SW480 (cell line): ENCODE measurements around the gene CBL.

Experiments used
- DNase-seq: peaks from one replicate; pipeline ENCODE4 v3.0.0-alpha.2; 2016; ENCODE audit warnings: low spot score

Gene CBL

DNA sequence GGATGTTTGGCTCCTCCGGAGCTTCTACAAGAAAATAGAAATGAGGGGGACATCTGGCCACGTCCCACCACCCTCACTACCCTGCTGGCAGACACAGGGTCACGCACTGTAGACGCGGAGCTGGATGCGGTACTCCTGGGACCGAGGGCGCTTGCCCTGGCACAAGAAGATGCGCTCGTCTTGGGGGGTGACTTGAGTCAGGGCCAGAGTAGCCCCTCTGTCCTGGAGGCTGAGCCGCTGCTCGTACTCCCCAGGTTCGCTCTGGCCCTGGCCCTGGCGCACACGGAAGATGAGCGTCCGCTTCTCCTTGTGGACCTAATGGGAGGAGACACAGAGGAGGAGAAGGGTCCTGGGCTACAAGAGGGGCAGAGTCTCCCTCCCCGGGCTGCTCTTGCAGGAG lies 108.6 kb downstream of the CBL start:
- no peak for DNase-seq

DNA sequence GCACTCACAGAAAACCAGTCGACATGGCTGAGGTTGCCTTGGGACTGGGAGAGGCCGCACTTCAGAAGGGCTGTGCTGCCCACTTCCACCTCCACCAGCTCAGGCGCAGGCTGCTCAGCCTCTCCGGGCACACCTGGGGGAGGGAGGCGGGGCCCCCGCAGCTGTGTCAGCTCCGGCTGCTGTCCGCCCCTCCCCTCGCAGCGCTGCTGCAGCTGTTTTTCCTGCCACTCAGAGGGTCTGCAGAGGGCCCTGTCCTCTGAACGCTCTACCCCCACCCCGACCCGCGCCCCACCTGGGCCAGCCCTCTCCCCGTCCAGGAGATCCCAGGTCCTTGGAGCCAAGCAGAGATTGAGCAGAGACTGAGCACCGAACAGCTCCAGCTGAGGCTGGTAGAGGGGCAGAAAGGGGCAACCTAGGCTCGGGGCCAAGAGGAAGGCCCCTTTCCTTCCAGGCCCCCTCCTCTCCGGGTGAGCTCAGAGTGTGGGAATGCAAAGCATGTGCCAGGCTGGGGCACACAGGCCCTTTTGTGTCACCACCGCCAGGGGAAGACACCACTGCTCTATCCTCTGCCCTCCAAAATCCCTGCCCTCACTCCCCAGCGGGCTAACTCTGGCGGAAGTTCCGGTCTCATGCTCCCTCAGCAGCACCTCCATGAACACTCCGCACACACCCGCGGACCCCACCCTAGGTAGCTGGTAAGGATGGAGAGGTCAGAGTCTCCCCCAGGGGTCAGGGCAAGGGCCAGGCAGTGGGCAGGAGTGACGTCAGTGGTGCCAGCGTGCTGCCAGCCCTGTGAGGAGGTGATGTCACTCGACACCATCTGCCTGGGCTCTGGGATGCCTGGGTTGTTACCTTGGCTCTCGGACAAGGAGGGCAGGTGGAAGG lies 109.2 kb downstream of the CBL start:
- DNase-seq = peak; percentile 87

DNA sequence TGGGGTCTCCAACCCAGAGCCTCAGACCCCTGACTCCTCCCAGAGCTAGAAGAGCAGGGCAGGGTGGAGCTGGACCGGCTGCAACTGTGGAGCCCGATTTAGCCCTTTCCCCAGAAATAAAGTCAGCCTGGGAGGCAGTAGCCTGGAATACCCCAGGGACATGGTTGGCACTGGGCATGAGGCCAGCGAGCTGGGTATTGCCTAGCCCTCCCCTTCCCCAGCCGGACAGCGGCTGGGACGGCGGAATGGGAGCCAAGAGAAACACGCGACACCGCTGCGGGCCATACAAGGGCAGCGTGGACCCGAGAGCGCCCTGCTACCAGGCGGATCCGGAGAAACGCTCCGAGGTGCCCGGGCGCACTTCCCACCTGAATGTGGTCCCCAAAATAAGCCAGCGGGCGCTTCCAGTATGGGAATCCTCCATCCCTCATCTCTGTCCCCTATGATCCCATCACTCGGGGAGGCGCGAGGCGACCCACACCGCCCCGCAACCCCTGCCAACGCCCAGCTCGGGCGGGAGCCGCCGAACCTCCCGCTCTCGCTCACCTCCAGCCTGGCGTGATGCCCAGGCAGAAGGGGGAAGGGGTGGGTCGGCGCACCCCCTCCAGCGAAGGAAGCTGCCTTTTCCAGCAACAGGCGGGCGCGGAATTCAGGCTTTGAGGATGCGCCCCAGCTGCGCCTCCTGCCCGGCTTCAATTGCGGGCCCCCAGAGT lies 110.0 kb downstream of the CBL start:
- DNase-seq = peak; percentile 43

- peak; percentile 31 for DNase-seq
Measured at GRCh38 chr11:119316729-119317591, 110.8 kb downstream of the CBL start, which contains the start of gene MCAM. Gene MCAM, minus strand, starts transcription at chr11:119317130. Its CDS starts 29 bp downstream, at chr11:119317101.

DNA sequence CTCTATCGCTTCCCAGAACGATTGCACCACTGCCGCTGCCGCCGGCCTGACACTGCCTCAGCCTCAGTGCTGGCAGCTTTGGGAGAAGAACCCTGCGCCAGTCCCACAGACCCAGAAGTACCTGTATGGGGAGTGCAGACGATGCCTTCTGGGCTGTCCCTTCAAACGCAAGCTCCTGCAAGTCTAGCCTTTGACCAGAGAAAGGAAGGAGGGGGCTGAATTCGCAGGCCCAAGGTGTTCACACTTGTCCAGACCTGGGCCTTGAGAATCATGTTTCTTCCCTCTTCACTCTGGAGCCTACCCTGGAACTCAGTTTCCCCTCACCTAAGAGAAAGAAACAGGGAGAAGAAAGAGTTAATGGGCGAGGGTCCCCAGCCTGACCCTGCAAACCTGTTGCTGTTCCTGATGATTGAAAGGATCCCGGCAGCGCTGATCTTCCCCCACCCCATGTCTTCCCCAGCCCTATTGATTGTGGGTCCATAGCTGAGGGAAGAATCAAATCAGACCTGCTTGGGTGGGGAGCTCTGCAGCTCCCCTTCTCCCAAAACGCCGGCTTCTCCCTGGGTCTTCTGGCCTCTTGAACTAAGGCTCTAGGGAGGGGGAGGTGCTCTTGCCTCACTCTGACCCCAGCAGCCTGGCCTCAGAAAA lies 111.6 kb downstream of the CBL start:
- no peak for DNase-seq

DNA sequence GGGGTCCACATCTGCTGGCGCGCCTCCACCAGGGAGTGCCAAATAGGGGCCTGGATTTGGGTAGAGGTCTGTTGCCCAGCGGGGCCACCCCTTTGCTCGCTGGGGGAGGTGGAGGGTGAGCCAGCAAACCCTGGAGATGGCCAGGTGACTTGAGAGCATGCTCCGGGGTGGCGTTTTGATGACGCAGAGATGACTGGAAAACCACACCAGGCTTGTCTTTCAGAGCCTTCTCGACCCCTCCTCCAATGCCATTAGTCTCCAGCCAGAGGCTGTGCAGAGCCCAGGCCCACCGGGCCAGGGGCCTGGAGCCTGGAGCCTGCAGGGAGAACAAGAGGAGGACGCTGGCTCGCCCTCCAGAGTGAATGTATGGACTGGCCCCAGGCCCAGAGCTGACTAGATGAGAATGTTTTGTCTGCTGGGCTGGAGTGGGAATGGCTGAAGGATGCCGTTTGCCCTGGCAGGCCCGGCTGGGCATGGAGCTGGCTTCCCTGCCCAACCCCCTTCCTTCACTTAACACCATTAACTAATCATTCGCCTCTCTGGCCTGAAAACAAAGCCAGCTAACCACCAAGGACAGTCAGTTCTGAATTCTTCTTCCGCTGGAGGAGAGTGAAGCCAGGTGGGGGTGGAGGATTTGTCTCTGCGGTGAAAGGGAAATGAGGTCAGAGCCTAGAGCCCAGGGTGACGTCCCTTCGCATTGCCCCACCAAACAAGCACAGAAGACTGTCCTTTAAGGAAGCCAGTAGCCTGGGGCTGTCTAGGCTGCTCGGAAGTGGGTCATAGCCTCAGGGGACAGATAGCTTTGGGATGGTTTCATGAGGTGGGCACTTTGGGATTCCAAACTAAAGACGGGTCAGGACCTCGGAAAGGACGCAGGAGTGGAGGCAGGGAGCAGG lies 112.3 kb downstream of the CBL start:
- no peak for DNase-seq

GRCh38 chr11:119319136-119319699 lies 113.1 kb downstream of the CBL start:
- DNase-seq = no peak

- no peak for DNase-seq
Measured at GRCh38 chr11:119319700-119320239, 113.6 kb downstream of the CBL start.

- DNase-seq = no peak
Measured at GRCh38 chr11:119320240-119320775, 114.2 kb downstream of the CBL start.

- peak; percentile 62 for DNase-seq
Measured at GRCh38 chr11:119320776-119321524, 114.8 kb downstream of the CBL start.

GRCh38 chr11:119322360-119322739 lies 116.2 kb downstream of the CBL start:
- no peak for DNase-seq

DNA sequence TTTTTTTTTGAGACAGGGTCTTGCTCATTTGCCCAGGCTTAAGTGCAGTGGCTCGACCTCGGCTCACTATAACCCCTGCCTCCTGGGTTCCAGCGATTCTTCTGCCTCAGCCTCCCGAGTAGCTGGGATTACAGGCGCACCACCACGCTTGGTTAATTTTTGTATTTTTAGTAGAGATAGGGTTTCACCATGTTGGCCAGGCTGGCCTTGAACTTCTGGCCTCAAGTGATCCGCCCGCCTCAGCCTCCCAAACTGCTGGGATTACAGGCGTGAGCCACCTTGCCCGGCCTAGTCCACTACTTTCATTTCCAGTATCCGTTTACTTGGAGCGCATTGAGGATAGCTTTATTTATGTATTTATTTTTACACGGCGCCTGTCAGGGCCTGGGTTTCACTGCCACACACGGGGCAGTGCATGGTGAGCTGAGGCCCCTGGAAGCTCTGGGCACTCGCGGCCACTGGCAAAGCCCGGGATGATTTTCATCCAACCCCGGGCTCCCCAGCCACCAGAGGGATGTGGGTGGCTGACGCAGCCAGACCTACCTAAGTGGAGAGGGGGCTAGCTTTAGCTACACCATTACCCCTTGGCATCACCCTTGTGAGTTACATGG lies 116.9 kb downstream of the CBL start:
- no peak for DNase-seq

- peak; percentile 47 for DNase-seq
Measured at GRCh38 chr11:119323532-119324033, 117.4 kb downstream of the CBL start.

GRCh38 chr11:119324189-119324588 lies 118.0 kb downstream of the CBL start:
- no peak for DNase-seq

DNA sequence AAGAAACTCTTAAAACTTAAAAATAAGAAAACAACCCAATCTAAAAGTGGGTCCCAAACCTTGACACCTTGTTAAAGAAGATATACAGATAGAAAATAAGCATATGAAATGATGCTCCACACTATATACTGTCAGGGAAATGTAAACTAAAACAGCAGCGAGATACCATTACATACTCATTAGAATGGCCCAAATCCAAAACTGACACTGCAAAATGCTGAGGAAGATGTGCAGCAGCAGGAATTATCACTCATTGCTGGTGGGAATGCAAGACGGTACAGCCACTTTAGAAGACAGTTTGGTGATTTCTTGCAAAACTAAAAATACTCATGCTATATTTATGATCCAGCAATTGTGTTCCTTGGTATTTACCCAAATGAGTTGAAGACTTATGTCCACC lies 123.2 kb downstream of the CBL start:
- no peak for DNase-seq

GRCh38 chr11:119330237-119330636 lies 124.1 kb downstream of the CBL start:
- no peak for DNase-seq

DNA sequence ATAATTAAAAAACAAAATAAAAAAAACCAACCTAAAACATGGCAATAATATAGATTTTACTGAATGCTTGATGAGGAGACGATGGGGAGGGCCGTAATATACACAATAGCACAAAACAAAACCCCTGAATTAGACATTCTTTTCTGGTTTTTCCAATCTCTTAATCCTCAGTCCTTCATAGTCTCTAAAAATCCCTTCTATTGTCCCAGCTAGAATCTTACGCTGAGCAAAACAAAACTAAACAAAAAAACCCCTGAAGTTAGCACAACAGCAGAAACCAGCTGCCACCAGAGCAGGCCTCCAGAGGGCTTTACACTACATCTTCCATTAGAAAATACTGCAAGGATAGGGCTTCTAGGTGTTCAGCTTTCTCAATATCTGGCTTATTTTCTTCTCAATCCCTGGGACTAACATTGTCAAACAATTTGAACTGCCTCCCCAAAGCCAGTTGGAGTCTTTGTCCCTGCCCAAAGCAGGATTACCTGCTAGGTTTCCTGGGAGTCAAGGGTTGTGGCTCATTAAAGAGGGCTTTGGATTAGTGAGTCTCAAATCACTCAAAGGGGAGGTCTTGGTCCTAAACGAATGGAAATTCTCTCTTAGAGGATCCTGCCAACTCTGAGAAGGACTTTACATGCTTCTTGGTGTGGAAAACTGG lies 126.1 kb downstream of the CBL start:
- DNase-seq = no peak
